ENCODE data around the gene CIAO2A.

The CIAO2A gene

DNA sequence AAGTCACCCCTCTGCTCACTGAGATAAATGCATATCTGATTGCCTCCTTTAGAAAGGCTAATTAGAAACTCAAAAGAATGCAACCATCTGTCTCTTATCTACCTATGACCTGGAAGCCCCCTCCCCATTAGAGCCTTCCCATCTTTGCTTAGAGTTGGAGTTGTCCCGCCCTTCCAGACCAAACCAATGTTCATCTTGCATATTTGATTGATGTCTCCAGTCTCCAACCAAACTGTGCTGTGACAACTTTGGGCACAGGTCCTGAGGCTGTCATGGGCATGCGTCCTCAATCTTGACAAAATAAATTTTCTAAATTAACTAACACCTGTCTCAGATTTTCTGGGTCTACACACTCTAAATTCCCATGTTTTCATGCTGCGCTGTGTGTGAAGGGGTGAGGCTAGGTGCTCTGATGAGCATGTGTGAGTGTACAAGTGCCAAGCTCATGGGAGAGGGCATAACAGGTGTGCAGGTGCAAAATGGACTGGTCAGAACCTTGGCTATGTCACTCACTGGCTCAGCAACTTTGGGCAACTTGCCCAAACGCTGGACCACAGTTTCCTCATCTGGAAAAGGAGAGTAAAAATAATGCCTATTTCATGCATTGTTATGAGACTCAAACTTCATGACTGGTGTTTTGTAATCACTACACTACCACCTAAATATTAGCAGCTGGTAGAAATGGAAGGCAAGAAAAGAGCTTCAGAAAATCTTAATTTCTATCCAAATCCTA lies 54.6 kb downstream of the CIAO2A start:
- DNase-seq (ENCODE audit: low read depth) = no peak

DNA sequence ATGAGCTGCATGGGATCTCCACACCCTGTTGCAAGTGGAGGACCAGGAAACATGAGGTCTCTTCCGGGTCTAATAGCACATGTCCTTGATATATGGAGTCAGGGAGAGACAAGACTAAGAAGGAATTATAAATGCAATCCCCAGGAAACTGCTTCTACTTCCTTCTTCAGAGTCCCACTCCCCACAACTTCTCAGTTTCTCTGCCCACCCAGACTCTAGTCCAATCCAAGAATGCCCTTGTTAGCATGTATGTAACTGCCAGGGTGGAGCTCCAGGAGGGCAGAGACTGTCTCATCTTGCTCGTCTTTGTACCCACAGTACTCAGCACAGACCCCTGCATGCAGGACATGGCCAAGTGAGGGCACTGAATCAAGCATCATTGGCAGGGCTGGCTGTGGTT lies 55.7 kb downstream of the CIAO2A start:
- no peak for DNase-seq (ENCODE audit: low read depth)

DNA sequence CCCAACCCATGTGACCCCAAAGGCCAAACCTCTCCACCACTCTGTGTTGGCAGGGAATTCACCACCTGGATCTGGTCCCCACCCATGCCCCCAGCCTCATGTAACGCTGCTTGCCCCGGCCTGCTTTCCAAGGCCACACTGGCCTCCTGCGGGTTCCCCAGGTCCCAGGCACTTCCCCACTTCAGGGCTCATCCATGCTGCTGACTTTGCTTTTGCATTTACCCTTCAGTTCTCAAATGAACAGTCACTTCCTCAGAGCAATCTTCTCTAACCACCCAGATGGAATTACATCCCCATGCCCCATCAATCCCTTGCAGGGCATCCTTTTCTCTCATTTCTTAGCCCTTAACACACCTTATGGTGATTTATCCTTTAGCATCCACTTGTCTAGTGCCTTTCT lies 56.5 kb downstream of the CIAO2A start:
- DNase-seq (ENCODE audit: low read depth) = no peak

DNA sequence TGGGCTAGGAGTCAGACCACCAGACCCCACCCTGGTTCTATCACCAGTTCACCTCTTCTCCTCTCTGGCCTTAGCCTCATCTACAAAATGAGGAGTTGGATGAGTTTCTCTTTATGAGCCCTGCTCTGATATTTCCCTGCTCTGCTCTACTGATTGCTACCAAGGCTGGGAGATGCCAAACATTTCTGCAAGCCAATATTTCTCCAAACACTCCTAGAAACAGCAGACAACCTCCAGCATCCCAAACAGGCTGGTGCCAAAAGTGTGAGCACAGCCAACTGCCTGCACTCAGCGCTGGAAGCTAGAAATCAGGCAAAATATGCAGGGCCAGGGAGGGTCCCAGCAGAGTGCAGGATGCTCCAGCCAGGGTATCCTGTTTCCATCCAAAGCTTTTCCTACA lies 58.1 kb downstream of the CIAO2A start:
- DNase-seq (ENCODE audit: low read depth) = no peak

DNA sequence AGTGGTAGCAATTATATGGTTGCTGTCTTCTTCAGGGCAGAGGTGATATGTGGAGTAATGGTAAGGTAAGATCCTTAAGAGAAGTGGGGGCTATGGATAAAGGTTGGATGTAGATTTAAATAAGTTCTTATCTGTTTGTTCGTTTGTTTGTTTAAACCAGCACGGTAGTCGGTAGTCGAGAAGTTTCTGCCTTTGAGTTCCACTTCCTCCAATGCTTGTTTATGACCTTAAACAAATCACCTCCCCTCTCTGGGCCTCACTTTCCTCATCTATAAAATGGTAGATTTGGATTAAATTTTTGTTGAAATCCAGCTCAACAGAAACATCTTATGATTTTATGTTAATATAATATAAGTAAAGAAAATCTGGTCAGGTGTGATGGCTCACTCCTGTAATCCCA lies 59.1 kb downstream of the CIAO2A start:
- DNase-seq (ENCODE audit: low read depth) = no peak

DNA sequence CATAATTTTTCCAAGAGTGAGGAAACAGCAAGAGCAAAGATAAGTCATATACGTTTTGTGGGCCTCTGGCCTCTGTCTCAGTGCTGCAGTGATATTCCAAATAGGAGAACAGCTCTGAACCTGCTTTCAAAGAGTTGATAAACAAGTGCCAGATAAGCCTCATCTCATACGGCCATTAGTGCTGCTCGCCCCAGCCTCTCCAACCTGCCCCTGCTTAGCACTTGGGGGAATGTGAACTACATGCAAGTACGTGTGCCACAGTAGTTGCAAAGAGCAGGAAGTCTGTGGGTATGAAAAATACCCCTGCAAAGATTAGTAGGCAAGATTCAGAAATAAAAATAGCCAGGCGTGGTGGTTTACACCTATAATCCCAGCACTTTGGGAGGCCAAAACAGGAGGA lies 61.3 kb downstream of the CIAO2A start:
- no peak for DNase-seq (ENCODE audit: low read depth)

DNA sequence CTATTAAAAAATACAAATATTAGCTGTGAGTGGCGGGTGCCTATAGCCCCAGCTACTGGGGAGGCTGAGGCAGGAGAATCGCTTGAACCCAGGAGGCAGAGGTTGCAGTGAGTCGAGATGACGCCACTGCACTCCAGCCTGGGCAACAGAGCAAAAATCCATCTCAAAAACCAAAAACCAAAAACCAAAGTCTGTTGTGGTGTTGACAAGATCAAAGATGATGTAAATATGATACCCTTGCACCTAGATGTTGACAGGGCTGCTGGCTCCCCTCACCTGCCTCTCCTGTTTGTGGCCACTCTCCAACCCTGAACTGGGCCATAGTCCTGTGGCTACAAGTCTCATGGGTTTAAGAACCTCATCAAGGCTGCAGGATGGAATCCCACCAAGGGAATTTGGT lies 63.5 kb downstream of the CIAO2A start:
- no peak for DNase-seq (ENCODE audit: low read depth)

DNA sequence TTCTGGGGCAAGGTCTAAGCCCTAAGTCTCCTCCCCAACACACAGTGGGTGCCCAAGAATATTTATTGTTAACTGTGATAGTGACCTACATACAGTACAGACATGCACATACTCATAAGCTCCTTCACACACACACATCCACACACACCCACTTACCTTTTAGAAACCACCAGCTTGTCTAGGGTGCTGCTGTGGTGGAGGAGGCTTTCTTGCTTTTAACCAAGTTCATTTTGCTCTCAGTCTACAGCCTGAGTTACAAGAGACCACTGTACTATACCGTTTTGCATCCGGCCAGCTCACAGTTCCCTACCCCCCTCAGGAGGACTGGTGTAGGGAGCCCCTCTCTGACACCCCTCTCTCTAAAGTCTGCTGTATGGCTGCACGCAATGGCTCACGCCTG lies 64.0 kb downstream of the CIAO2A start:
- DNase-seq (ENCODE audit: low read depth) = no peak

DNA sequence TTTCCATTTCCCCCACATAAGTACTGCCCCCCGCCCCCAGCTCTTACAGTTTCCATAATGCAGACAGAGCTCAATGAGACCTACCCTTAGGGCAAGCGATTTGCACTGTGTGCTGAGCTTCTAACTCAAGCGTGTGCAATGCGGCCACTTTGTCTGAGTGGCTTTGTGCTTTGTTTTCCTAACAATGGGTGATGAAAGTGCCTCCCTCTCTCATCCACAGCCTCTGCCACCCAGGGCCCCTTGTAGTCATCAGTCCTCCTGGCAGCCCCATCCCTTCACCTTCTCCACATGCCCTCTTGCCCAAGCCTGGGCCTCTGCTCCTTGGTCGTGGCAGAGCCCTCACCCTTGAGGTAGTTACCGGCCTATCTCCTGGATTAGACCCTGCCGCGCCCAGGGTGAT lies 64.5 kb downstream of the CIAO2A start:
- DNase-seq (ENCODE audit: low read depth) = no peak

DNA sequence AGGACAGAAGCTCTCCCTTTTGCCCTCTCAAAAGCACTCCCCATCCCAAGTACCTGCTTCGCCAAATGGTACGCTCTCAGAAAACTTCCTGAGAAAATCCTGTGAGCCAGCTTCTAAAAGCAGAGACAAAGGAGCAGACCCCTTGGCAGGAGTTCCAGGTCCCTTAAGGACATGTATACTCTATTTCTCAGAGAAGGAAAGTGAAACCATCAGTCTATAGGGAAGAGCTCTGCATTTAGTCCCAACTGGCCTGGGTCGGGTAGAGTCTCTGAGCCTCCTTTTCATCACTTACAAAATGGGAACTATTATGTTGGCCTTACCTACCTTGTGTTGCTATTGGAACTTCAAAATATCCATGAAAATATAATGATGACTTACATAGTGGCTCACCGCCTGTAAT lies 67.0 kb downstream of the CIAO2A start:
- DNase-seq (ENCODE audit: low read depth) = no peak

DNA sequence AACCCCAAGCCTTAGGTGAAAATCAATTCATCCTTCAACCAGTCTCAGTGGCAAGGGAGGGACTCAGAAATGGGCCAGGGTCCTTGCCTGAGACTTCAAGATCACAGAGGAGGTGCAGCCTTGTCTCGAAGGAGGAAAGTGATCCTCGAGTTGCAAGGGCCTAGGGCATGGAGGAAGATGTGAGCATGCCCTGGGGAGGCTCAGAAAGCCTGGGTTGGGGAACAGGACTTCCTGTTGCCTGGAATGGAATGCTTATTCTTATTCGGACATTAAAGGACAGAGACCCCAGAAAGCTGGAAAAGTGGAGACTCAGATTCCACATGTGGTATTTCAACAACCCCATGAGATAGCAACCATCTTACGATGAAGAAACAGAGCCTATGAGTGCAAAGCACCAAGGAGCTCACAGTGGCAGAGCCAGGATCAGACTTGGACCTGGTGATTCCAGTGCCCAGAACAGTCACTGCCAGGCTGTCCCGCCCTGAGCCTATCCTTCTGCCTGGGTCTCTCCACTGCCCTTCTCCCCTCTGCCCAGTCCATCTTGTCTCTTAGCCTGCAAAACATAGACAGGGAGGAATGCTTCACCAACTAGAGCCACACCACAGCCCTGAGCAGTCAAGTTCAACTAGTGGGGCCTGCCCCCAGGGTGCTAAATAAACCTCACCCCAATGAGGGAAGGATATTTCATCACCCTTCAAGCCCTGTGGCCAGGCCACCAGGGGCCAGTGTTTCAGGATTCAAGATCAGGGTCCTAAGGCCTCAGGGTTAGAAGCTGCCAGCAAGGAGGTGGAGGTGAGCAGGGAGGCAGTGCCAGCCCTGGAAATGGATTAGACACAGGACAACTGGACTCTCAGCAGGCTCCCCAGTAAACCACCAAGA lies 69.2 kb downstream of the CIAO2A start:
- no peak for DNase-seq (ENCODE audit: low read depth)

DNA sequence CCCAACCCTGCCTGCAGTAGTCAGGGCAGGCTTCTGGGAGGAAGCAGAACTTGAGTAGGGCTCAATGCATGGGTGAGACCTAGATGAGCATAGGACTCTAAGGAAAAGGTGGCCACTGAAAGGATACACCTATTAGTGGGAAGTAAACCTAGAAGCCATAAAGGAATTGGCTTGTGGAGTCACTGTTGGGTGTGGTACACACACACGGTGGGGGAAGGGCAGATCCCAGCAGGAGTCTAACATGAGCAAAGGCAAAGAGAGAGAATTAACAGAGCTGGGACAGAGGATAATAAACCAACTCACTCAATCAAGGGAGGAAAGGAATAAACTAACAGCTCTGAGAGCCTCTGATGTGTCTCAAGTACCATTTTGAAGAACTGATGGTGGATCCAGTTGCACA lies 70.4 kb downstream of the CIAO2A start:
- no peak for DNase-seq (ENCODE audit: low read depth)

DNA sequence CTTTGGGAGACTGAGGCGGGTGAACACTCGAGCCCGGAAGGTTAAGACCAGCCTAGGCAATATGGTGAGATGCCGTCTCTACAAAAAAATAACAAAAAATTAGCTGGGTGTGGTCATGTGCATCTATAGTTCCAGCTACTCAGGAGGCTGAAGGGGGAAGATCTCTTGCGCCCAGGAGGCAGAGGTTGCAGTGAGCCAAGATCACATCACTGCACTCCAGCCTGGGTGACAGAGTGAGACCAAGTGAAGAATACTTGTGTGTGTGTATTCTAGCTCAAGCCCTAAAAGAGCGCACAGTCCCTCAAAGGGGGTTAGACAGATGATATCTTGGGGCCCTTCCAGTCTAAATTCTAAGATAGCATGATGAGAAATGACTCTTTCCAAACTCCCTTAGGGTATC lies 71.1 kb downstream of the CIAO2A start:
- DNase-seq (ENCODE audit: low read depth) = no peak
